GM10248 (cell line): Measurements from ENCODE around the gene AUTS2.

Experiments
- CTCF ChIA-PET: fragments of 300-600 bp; sonication (Branson Sonifier 250); formaldehyde crosslinking; extraction: SDS; loops from one replicate; lab custom pipeline; 2021; ENCODE audit warnings: antibody characterized with exemption; lab: Yijun Ruan, JAX
- POLR2A ChIA-PET: fragments of 350-650 bp; sonication (Branson Sonifier 250); formaldehyde crosslinking; extraction: SDS; loops from one replicate; lab custom pipeline; 2020; ENCODE audit warnings: antibody characterized with exemption; lab: Yijun Ruan, JAX
- DNase-seq: peaks from one replicate; pipeline ENCODE4 v3.0.0; 2012; ENCODE audit errors: extremely low spot score
- TF ChIP-seq, protein P1 (sequence below): IDR thresholded peaks from 2 replicates; pipeline ENCODE4 v1.5.1; 2012; ENCODE audit warnings: mild to moderate bottlenecking, low read depth; ENCODE audit errors: extremely low read depth, missing control alignments, control extremely low read depth

Gene AUTS2

DNA sequence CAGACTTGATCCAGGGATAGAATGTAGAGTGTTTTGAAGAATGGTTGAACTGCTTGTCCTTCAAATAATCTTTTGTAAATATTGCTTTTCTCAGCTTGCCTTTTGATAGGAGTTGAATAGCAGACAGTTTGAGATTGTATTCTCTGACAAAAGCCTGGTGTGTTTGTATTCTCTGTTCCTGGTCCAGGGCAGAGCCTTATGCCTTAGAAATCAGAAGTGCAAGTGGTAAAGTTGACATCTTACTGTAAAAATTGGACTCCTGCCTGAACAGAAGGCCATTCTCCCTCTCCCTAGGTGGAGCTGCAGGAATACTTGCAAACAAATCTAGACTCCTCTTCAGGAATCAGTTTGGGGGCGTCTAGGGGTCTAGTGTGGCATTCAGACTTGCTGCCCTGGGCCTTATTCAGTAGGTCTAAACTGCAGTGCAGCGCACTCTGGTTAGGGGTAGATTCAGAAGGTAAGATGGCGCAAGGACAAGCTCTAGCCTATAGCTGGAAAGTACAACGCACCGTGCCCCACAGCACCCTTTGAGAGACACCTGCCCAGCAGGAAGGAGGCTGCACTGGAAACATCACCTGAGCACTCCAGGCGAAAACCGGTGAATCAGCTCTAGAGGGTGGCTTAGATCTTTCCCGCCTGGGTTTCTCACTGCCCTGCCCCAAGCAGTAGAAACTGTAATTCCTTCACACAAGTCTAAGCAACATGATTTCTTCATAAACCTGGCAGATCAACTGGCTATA is 925.1 kb downstream of the AUTS2 start:
- TF ChIP-seq, protein P1, sequence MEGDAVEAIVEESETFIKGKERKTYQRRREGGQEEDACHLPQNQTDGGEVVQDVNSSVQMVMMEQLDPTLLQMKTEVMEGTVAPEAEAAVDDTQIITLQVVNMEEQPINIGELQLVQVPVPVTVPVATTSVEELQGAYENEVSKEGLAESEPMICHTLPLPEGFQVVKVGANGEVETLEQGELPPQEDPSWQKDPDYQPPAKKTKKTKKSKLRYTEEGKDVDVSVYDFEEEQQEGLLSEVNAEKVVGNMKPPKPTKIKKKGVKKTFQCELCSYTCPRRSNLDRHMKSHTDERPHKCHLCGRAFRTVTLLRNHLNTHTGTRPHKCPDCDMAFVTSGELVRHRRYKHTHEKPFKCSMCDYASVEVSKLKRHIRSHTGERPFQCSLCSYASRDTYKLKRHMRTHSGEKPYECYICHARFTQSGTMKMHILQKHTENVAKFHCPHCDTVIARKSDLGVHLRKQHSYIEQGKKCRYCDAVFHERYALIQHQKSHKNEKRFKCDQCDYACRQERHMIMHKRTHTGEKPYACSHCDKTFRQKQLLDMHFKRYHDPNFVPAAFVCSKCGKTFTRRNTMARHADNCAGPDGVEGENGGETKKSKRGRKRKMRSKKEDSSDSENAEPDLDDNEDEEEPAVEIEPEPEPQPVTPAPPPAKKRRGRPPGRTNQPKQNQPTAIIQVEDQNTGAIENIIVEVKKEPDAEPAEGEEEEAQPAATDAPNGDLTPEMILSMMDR: no peak
- ChIA-PET CTCF (interaction anchor here (1.3 kb wide), 2 partner anchors 9 to 24 kb away, joined by 3 read pairs; no protein-coding TSS in a partner anchor), POLR2A (no interaction called here)
- no peak for DNase-seq

DNA sequence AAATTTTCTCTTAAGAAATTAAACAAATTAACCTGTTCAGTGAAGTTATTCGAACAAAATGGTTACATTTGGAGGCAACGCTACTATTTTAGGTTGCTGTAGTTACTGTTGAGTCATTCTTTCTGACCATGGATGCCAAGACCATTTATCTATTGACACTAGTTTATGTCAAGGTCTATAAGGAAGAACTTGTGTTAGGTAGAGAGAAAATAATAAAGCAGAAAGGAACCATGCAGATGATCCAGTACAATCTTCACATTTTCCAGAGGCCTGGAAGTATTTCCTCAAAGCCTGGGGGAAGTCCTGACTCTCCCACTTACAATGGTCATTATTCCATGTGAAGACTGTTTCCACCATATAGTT is 925.7 kb downstream of the AUTS2 start:
- TF ChIP-seq, protein P1: no peak
- ChIA-PET POLR2A (no interaction called here), CTCF (no interaction called here)
- DNase-seq: no peak

DNA sequence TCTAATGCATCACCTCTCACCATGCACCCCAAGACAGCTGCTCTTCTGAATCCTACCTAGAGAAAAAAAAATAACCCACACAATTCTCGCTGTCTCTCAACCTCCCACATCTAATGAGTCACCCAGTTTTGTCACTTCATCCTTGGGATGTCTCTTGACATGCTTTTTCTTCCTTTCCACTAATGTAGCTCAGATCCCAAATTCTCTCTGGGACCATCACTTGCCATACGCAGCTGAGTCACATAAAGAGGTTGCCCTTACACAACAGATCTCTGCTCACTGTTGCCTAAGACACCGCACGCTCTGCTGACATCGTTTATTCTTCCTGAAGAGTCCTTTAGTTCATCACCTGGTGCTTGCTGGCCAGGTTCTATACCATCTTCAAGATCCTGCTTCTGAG is 927.7 kb downstream of the AUTS2 start:
- ChIA-PET CTCF (no interaction called here), POLR2A (no interaction called here)
- DNase-seq: no peak
- TF ChIP-seq, protein P1: no peak

DNA sequence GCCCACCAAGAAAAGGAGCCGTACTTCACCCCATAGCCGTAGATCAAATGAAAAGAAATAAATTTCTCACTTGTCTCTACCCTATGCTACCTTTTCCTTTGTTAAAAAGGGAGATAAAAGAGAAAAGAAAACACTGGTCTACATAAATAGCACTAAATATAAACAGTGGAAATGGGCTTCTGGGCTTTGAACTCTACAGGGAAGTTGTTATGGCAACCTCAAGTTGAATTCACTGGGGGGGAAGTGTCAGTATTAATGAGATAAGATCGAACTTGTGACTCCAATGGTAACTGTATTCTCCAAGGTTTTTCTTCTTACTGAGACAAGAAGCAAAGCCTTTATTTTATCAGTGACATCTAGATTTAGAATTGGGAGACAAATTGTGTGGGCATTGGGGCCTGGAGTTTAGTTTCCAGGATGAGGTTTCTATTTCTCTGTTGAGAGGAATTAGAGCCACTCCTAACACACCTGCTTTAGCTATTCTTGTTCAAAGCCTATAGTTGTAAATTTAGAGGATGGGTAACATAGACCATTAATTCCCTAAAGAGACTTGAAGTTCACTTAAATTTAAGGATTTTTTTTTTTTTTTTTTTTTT is 929.3 kb downstream of the AUTS2 start:
- CTCF ChIA-PET: no interaction called here
- DNase-seq: no peak
- TF ChIP-seq, protein P1: no peak
- POLR2A ChIA-PET: no interaction called here

DNA sequence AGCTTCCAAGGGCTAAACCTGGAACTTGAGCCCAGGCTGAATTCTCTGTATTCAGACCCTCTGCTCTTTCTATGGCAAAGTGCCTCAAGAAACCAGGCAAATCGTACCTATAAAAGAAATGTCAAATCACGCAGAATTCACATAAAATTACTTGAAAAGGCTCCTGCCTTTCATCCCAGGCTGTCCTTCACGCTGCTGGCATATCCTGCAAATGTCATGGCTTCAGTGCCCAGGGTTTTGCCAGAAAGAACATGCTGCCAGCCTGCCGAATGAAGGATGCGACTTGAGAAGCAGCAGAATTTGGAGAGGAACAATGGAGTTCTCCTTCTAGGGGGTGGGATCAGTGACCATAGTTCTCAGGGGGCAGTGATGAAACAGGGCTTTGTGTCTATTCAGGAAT is 931.2 kb downstream of the AUTS2 start:
- CTCF ChIA-PET: interaction anchor here (1.0 kb wide), 1 partner anchor 20 kb away, joined by 3 read pairs; no protein-coding TSS in a partner anchor
- DNase-seq: no peak

DNA sequence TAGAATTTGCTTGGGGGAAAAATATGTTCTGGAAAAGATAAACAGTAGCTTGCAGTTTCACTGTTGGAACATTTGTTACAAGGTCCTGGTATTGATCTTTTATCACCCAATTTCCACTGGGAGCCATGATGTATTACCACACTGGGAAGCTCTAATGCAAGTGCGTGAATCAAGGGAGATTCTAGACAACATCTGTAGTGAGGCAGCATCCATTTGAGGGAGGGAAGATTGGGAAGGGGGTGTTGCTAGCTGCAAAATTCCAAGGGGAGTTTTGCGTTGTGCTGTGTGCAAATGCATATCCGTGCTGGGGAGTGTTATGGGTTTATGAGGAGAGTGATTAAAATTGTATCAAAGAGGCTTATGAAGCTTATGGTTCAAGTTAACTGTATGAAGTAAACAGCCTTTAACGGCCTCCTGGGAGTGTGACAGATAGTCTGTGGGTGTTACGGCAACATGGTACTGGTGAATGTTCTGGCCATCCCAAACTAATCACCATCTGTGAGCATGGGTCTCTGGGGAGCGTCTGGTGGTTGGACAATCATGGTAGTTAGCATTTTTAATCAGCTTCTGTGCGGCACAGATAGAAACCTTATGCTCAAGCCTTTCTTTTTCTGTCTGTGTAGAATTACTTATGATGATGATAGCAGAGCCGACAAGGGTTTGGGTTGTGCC is 931.8 kb downstream of the AUTS2 start:
- ChIA-PET CTCF (interaction anchor here (1.0 kb wide), 1 partner anchor 20 kb away, joined by 3 read pairs; no protein-coding TSS in a partner anchor), POLR2A (no interaction called here)
- TF ChIP-seq, protein P1: no peak
- no peak for DNase-seq

More for the DNA sequence above, 931.2 kb downstream of the AUTS2 start:
- POLR2A ChIA-PET: no interaction called here
- TF ChIP-seq, protein P1: no peak
